ENCODE measurements around the gene PARP4.

DNA sequence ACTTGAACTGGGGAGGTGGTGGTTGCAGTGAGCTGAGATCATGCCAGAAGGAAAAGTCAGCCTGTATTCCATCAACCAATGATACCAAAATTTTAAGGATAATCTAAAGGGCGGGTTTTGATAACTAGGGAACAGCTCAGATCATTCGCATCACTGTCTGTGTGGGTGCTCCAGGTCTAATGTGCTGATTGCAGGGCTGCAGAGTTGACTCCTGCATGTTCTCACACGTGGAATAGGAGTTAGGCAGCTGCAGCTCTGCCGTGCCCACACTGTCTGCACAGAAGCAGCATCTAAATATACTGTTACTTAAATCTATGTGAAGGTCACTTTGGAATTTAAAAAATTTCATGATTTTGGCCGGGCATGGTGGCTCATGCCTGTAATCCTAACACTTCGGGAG lies 4.3 kb upstream of the PARP4 start:
- TF ChIP-seq, protein P1, sequence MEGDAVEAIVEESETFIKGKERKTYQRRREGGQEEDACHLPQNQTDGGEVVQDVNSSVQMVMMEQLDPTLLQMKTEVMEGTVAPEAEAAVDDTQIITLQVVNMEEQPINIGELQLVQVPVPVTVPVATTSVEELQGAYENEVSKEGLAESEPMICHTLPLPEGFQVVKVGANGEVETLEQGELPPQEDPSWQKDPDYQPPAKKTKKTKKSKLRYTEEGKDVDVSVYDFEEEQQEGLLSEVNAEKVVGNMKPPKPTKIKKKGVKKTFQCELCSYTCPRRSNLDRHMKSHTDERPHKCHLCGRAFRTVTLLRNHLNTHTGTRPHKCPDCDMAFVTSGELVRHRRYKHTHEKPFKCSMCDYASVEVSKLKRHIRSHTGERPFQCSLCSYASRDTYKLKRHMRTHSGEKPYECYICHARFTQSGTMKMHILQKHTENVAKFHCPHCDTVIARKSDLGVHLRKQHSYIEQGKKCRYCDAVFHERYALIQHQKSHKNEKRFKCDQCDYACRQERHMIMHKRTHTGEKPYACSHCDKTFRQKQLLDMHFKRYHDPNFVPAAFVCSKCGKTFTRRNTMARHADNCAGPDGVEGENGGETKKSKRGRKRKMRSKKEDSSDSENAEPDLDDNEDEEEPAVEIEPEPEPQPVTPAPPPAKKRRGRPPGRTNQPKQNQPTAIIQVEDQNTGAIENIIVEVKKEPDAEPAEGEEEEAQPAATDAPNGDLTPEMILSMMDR (IDR thresholded peaks at IDR 0.05; ENCODE audit: insufficient read depth, low read length, poor library complexity, severe bottlenecking): no peak
- no peak for TF ChIP-seq EZH2phosphoT487 (conservative IDR thresholded peaks at IDR 0.05; ENCODE audit: low read length)
